Pancreas (tissue), 10 donors: ENCODE results near the gene NRXN2. TPM values are rescaled to one million over a fixed set of nuclear protein-coding genes. Genes with fewer than 3 reads are reported as not detected.

Experiments used
- ATAC-seq, 4 donors: fragments of 200-7000 bp; cut with Tn5 transposase; one replicate each; pipeline versions ENCODE4 v1.8.0 to v1.9.1; 2020; ENCODE audit warnings: mild to moderate bottlenecking in 4 of 4, moderate library complexity in 4 of 4
- DNase-seq, 6 donors: peaks; one replicate each; pipeline ENCODE4 v3.0.0-alpha.2; 2020
- FAIRE-seq: peaks from 2 replicates; lab custom pipeline; 2012; peaks lifted over from hg19 to GRCh38; lab: Jason Lieb, UNC
- H3K27ac ChIP-seq, 4 donors: fragments of 200-600 bp; sonication (generic); 1 replicate in 3 of 4; 2 replicates in 1 of 4; pipeline versions ENCODE4 v1.5.0 to v1.8.0; 2020
- H3K27me3 ChIP-seq, 4 donors: fragments of 200-600 bp; one replicate each; pipeline ENCODE4 v1.8.0; 2021
- H3K36me3 ChIP-seq, 3 donors: fragments of 200-600 bp; sonication (generic) in 1 of 3; one replicate each; pipeline versions ENCODE4 v1.5.0 to v1.8.0; 2020 to 2021
- H3K4me1 ChIP-seq, 3 donors: fragments of 200-600 bp; one replicate each; pipeline ENCODE4 v1.8.0; 2021
- H3K4me3 ChIP-seq, 4 donors: fragments of 200-600 bp; sonication (generic) in 2 of 4; one replicate each; pipeline versions ENCODE4 v1.5.0 to v1.8.0; 2020 to 2021
- H3K9me3 ChIP-seq, 4 donors: fragments of 200-600 bp; one replicate each; pipeline ENCODE4 v1.8.0; 2021
- CTCF ChIP-seq, 4 donors: fragments of 200-600 bp; sonication (generic) in 3 of 4; IDR thresholded peaks; one replicate each; pipeline versions ENCODE4 v1.5.0 to v1.8.0; 2021; ENCODE audit warnings: antibody characterized with exemption in 4 of 4
- WGBS, 2 donors: extraction: QIAGEN DNeasy Blood & Tissue Kit; methylation state at CpG; one replicate each; pipeline ENCODE4 v1.1.7; 2013; 5-methylcytosine and 5-hydroxymethylcytosine counted together
- intact Hi-C, 3 donors: fragments of 100-400 bp; cut with DNase I; formaldehyde crosslinking; loops; one replicate each; pipeline versions ENCODE4 v1.11.1 to v1.14.2; 2022
- polyA plus RNA-seq, 2 donors: library from polyadenylated mRNA; stranded (reverse); fragments of 200-250 nt; gene quantifications; one replicate each; pipeline ENCODE4 v1.2.3, GENCODE V29; 2013
- total RNA-seq, 6 donors: library from RNA; stranded (reverse); fragmentation: NEBNext Ultra II Directional in 4 of 6; extraction: Animal tissue kit (Norgen Biotek cat#: 25700) in 4 of 6; gene quantifications; one replicate each; pipeline versions ENCODE4 v1.2.1 to v1.2.4, GENCODE V29; 2021 to 2023
- donor health status: healthy with polysubstance abuse.
- donor health status: DM: no; HTN: no; CAD: no; lungs with moderate emphysema.
- donor health status: DM: no; HTN: no; CAD: no.
- donor health status: control.
- donor health status: control.
- donor health status: Bipolar disorder and iron deficiency.
- donor health status: DM: yes; HTN: yes; CAD: no.
- donor health status: DM: no; HTN: no; CAD: no.
- donor health status: DM: no; HTN: no; CAD: no.
- donor health status: DM: yes; HTN: yes; CAD: no.

Gene NRXN2
- total and polyA plus RNA-seq, 8 donors: 0.69 to 10.8 (median 2.1) TPM

- Histone ChIP-seq H3K4me1 (no peaks in the 10 kb centered on the region), H3K4me3 (no peak overlapping the region), H3K9me3 (no peaks in the 10 kb centered on the region), H3K27me3 (no peaks in the 10 kb centered on the region), H3K27ac (no peak overlapping the region), H3K36me3 (no peaks in the 10 kb centered on the region)
- 88 to 90% methylated on average over 10 of the region's 10 CpGs for WGBS, 2 donors
- ATAC-seq: no peak
- no peak for FAIRE-seq
- intact Hi-C loops: no loop called here
- no peak for TF ChIP-seq CTCF (IDR thresholded peaks at IDR 0.05)
- DNase-seq: no peak
Measured at GRCh38 chr11:64632654-64633053, 90.3 kb downstream of the NRXN2 start.

GRCh38 chr11:64632237-64632636 is 90.8 kb downstream of the NRXN2 start:
- Histone ChIP-seq H3K4me1 (no peaks in the 10 kb centered on the region), H3K27me3 (no peaks in the 10 kb centered on the region), H3K36me3 (no peaks in the 10 kb centered on the region), H3K9me3 (no peaks in the 10 kb centered on the region), H3K4me3 (no peak overlapping the region), H3K27ac (no peak overlapping the region)
- FAIRE-seq (no peak), ATAC-seq (no peak), DNase-seq (no peak)
- intact Hi-C loops: no loop called here
- 79 to 80% methylated on average over 6 of the region's 6 CpGs for whole genome bisulfite sequencing, 2 donors
- TF ChIP-seq CTCF (IDR thresholded peaks at IDR 0.05): no peak

- intact Hi-C loops: no loop called here
- ATAC-seq (no peak), DNase-seq (no peak), FAIRE-seq (no peak)
- Histone ChIP-seq H3K4me3 (no peak overlapping the region), H3K9me3 (no peaks in the 10 kb centered on the region), H3K27me3 (no peaks in the 10 kb centered on the region), H3K4me1 (no peaks in the 10 kb centered on the region), H3K36me3 (no peaks in the 10 kb centered on the region), H3K27ac (no peak overlapping the region)
- WGBS, 2 donors: 90 to 92% methylated on average over 4 of the region's 4 CpGs
- TF ChIP-seq CTCF (IDR thresholded peaks at IDR 0.05): no peak
Measured at GRCh38 chr11:64631675-64632074, 91.3 kb downstream of the NRXN2 start.

- no peak for FAIRE-seq
- peak in 5 of 6 donors; percentile 41 to 70 (median 55) for DNase-seq
Measured at GRCh38 chr11:64629796-64630562, 93.0 kb downstream of the NRXN2 start.

More at GRCh38 chr11:64629796-64630562, 93.0 kb downstream of the NRXN2 start:
- no peak for TF ChIP-seq CTCF (IDR thresholded peaks at IDR 0.05)
- H3K4me3 ChIP-seq: no peak overlapping the region
- intact Hi-C loops: no loop called here
- H3K4me1 ChIP-seq: no peaks in the 10 kb centered on the region
- ATAC-seq: peak in 3 of 4 donors; percentile 67 to 93 (median 70)
- H3K9me3 ChIP-seq: no peaks in the 10 kb centered on the region
- H3K27ac ChIP-seq: no peak overlapping the region
- WGBS, 2 donors: 31 to 34% methylated on average over 56 of the region's 56 CpGs
- no peaks in the 10 kb centered on the region for H3K27me3 ChIP-seq
- no peaks in the 10 kb centered on the region for H3K36me3 ChIP-seq
